Measurements from ENCODE around the gene UBTD2. TPM values are rescaled to one million over a fixed set of nuclear protein-coding genes. Genes with fewer than 3 reads are reported as not detected.

Gene UBTD2
- polyA plus RNA-seq, 1 donor from 2014 or later: 89.9 TPM

GRCh38 chr5:172178301-172178987 is 105.1 kb downstream of the UBTD2 start:
- no peaks in the 10 kb centered on the region for H3F3A ChIP-seq (ENCODE audit: insufficient read depth, low read length, poor library complexity, severe bottlenecking)
- no peak overlapping the region for H3K27ac ChIP-seq (ENCODE audit: low read length)
- H3K36me3 ChIP-seq (ENCODE audit: insufficient read depth, low read length): no peaks in the 10 kb centered on the region
- TF ChIP-seq, protein P1, sequence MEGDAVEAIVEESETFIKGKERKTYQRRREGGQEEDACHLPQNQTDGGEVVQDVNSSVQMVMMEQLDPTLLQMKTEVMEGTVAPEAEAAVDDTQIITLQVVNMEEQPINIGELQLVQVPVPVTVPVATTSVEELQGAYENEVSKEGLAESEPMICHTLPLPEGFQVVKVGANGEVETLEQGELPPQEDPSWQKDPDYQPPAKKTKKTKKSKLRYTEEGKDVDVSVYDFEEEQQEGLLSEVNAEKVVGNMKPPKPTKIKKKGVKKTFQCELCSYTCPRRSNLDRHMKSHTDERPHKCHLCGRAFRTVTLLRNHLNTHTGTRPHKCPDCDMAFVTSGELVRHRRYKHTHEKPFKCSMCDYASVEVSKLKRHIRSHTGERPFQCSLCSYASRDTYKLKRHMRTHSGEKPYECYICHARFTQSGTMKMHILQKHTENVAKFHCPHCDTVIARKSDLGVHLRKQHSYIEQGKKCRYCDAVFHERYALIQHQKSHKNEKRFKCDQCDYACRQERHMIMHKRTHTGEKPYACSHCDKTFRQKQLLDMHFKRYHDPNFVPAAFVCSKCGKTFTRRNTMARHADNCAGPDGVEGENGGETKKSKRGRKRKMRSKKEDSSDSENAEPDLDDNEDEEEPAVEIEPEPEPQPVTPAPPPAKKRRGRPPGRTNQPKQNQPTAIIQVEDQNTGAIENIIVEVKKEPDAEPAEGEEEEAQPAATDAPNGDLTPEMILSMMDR (IDR thresholded peaks at IDR 0.05; ENCODE audit: poor library complexity, severe bottlenecking): no peak
- TF ChIP-seq TAF1 (IDR thresholded peaks at IDR 0.05; ENCODE audit: low read depth) (no peak), EZH2 (IDR thresholded peaks at IDR 0.05; ENCODE audit: borderline replicate concordance, insufficient read depth, low read length, poor library complexity, severe bottlenecking) (no peak), MXI1 (conservative IDR thresholded peaks at IDR 0.05; ENCODE audit: poor library complexity, severe bottlenecking) (no peak), SMC3 (conservative IDR thresholded peaks at IDR 0.05; ENCODE audit: poor library complexity) (no peak), RAD21 (conservative IDR thresholded peaks at IDR 0.05) (no peak), EP300 (conservative IDR thresholded peaks at IDR 0.05; ENCODE audit: poor library complexity, severe bottlenecking) (no peak), POLR2AphosphoS5 (IDR thresholded peaks at IDR 0.05) (no peak)
- TF ChIP-seq, protein P2, sequence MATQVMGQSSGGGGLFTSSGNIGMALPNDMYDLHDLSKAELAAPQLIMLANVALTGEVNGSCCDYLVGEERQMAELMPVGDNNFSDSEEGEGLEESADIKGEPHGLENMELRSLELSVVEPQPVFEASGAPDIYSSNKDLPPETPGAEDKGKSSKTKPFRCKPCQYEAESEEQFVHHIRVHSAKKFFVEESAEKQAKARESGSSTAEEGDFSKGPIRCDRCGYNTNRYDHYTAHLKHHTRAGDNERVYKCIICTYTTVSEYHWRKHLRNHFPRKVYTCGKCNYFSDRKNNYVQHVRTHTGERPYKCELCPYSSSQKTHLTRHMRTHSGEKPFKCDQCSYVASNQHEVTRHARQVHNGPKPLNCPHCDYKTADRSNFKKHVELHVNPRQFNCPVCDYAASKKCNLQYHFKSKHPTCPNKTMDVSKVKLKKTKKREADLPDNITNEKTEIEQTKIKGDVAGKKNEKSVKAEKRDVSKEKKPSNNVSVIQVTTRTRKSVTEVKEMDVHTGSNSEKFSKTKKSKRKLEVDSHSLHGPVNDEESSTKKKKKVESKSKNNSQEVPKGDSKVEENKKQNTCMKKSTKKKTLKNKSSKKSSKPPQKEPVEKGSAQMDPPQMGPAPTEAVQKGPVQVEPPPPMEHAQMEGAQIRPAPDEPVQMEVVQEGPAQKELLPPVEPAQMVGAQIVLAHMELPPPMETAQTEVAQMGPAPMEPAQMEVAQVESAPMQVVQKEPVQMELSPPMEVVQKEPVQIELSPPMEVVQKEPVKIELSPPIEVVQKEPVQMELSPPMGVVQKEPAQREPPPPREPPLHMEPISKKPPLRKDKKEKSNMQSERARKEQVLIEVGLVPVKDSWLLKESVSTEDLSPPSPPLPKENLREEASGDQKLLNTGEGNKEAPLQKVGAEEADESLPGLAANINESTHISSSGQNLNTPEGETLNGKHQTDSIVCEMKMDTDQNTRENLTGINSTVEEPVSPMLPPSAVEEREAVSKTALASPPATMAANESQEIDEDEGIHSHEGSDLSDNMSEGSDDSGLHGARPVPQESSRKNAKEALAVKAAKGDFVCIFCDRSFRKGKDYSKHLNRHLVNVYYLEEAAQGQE (IDR thresholded peaks at IDR 0.05; ENCODE audit: borderline replicate concordance): no peak
- H3K9me2 ChIP-seq (ENCODE audit: insufficient read depth, low read length): no peaks in the 10 kb centered on the region
- H3K4me3 ChIP-seq (ENCODE audit: low read length): no peak overlapping the region
- no peaks in the 10 kb centered on the region for H4K20me1 ChIP-seq (ENCODE audit: insufficient read depth)
- no peak overlapping the region for H2AFZ ChIP-seq (ENCODE audit: low read depth, low read length)
- H3K4me2 ChIP-seq (ENCODE audit: low read length): no peak overlapping the region
- no peak overlapping the region for H3K9ac ChIP-seq (ENCODE audit: low read length)
- no peaks in the 10 kb centered on the region for H3K27me3 ChIP-seq (ENCODE audit: insufficient read depth, low read depth, low read length)
- no peaks in the 10 kb centered on the region for H3K9me3 ChIP-seq (ENCODE audit: low read length)
- no peaks in the 10 kb centered on the region for H3K79me2 ChIP-seq (replicated peaks; ENCODE audit: insufficient read depth, low read length)

DNA sequence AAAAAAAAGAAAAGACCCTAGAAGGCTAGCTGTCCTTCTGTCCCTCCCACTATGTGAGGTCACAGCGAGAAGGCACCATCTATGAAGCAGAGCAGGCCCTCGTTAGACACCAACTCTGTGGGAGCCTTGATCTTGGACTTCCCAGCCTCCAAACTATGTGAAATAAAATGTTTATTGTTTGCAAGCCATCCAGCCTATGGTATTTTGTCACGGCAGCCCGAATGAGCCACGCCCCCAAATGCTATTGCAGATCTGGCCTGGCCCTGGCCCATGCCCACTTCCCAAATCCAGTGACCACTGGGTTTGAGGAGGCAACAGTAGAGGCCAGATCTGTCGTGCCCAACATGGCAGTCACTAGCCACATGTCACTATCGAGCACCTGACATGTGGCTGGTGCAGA is 106.4 kb downstream of the UBTD2 start:
- Histone ChIP-seq H3K4me2 (ENCODE audit: low read length) (no peak overlapping the region), H4K20me1 (ENCODE audit: insufficient read depth) (no peaks in the 10 kb centered on the region), H3K27ac (ENCODE audit: low read length) (no peak overlapping the region), H3K9ac (ENCODE audit: low read length) (no peak overlapping the region), H3K9me2 (ENCODE audit: insufficient read depth, low read length) (no peaks in the 10 kb centered on the region), H3F3A (ENCODE audit: insufficient read depth, low read length, poor library complexity, severe bottlenecking) (no peaks in the 10 kb centered on the region), H2AFZ (ENCODE audit: low read depth, low read length) (no peak overlapping the region), H3K36me3 (ENCODE audit: insufficient read depth, low read length) (no peaks in the 10 kb centered on the region), H3K79me2 (replicated peaks; ENCODE audit: insufficient read depth, low read length) (no peaks in the 10 kb centered on the region), H3K9me3 (ENCODE audit: low read length) (no peaks in the 10 kb centered on the region), H3K27me3 (ENCODE audit: insufficient read depth, low read depth, low read length) (no peaks in the 10 kb centered on the region), H3K4me3 (ENCODE audit: low read length) (no peak overlapping the region)
- TF ChIP-seq, protein P2 (IDR thresholded peaks at IDR 0.05; ENCODE audit: borderline replicate concordance): no peak
- no peak for TF ChIP-seq MXI1 (conservative IDR thresholded peaks at IDR 0.05; ENCODE audit: poor library complexity, severe bottlenecking)
- TF ChIP-seq, protein P1 (IDR thresholded peaks at IDR 0.05; ENCODE audit: poor library complexity, severe bottlenecking): no peak
